ENCODE measurements around the gene RTP2.
A peak's percentile ranks its signal among the peaks of the same experiment; 100 is the strongest.

Gene RTP2

GRCh38 chr3:187651282-187651681, 51.1 kb downstream of the RTP2 start:
- ChIA-PET POLR2A (no interaction called here), CTCF (interaction anchor here (0.8 to 2.1 kb wide), 3 partner anchors 35 to 332 kb away, joined by 3 to 9 read pairs (median 3); no protein-coding TSS in a partner anchor)
- TF ChIP-seq RBAK (tag by site-specific recombination; IDR thresholded peaks at IDR 0.05) (no peak), ZNF155 (tag by site-specific recombination; IDR thresholded peaks at IDR 0.05) (no peak), HOXA7 (CRISPR knock-in tag; IDR thresholded peaks at IDR 0.05; ENCODE audit: borderline replicate concordance) (no peak), ZNF677 (tag by site-specific recombination; IDR thresholded peaks at IDR 0.05) (peak; percentile 99), TCF7L2 (IDR thresholded peaks at IDR 0.05; ENCODE audit: borderline replicate concordance, low read depth, low read length) (no peak), ZNF692 (tag by site-specific recombination; IDR thresholded peaks at IDR 0.05) (no peak), ZNF239 (tag by site-specific recombination; IDR thresholded peaks at IDR 0.05) (no peak)
- Histone ChIP-seq H3K9me3 (ENCODE audit: control insufficient read depth, insufficient read depth, low read depth, low read length) (no peaks in the 10 kb centered on the region), H3K4me1 (ENCODE audit: control insufficient read depth, insufficient read depth, low read length) (no peaks in the 10 kb centered on the region), H3K27ac (ENCODE audit: extremely low read depth, low read depth, low read length) (no peak overlapping the region), H3K4me3 (ENCODE audit: low read depth, low read length) (no peak overlapping the region), H3K36me3 (ENCODE audit: control insufficient read depth in 2 of 2, insufficient read depth in 1 of 2, low read length in 2 of 2) (no peaks in the 10 kb centered on the region)
